Uterus (tissue), 2 donors: ENCODE results near the gene ADCY2.

Source experiments
- POLR2A ChIP-seq, 2 donors: fragments of 450-650 bp; IDR thresholded peaks; one replicate each; pipeline ENCODE4 v1.6.1; 2016; ENCODE audit warnings: antibody characterized with exemption in 2 of 2, mild to moderate bottlenecking in 1 of 2, moderate library complexity in 1 of 2
- TF ChIP-seq, protein P1 (sequence below), 4 experiments: fragments of 200-600 bp in 2 of 4; fragments of 450-650 bp in 2 of 4; sonication (generic) in 2 of 4; IDR thresholded peaks; one replicate each; pipeline ENCODE4 v1.5.1; 2016 to 2019; ENCODE audit warnings: antibody characterized with exemption in 4 of 4, mild to moderate bottlenecking in 2 of 4, moderate library complexity in 1 of 4

DNA sequence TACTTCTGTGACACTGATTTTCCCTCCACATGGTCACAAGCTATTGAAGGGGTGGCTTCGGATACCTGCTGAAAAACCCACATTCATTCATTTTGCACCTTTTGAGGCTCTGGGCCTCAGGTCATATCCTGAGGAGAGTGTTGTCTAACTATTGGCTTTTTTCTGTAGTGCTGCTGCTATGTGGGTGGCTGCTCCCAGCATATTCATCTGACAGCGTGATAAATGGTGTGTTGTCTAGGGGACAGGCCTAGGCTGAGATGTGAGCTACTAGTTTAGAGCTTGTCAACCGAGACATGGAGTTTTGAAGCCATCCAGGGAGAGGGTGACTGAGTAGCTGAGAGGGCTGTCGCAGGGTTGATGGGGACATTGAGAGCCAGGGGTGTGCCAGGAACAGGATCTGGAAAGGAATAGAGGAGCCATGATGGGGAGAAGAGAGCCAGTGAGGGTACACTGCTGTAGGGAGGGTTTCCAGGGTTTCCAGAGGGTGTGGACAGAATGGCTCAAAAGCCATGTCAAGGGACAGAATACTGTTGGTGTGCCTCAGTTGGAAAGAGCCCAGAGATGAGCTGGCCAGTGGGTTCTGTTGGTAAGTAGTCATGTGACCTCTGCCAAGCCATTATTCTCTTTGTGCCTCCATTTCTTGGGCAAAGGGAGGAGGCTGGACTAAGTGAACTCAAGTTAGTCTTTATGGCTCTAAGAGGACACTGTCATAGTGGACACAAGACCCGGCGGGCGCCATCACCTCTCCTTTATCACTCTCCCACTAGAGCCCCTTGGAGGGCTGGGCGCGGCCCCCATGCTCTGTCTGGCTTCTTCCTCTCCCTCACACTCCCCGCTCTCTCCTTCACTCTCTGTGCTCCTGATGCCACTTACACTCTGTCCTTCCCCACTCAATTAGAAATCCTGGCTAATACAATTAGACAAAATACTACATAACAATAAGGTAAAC, 19.9 kb downstream of the ADCY2 start:
- TF ChIP-seq, protein P1, sequence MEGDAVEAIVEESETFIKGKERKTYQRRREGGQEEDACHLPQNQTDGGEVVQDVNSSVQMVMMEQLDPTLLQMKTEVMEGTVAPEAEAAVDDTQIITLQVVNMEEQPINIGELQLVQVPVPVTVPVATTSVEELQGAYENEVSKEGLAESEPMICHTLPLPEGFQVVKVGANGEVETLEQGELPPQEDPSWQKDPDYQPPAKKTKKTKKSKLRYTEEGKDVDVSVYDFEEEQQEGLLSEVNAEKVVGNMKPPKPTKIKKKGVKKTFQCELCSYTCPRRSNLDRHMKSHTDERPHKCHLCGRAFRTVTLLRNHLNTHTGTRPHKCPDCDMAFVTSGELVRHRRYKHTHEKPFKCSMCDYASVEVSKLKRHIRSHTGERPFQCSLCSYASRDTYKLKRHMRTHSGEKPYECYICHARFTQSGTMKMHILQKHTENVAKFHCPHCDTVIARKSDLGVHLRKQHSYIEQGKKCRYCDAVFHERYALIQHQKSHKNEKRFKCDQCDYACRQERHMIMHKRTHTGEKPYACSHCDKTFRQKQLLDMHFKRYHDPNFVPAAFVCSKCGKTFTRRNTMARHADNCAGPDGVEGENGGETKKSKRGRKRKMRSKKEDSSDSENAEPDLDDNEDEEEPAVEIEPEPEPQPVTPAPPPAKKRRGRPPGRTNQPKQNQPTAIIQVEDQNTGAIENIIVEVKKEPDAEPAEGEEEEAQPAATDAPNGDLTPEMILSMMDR (IDR thresholded peaks at IDR 0.05): no peak
- no peak for TF ChIP-seq POLR2A (IDR thresholded peaks at IDR 0.05)
